ENCODE results near the gene SELENOF.

DNA sequence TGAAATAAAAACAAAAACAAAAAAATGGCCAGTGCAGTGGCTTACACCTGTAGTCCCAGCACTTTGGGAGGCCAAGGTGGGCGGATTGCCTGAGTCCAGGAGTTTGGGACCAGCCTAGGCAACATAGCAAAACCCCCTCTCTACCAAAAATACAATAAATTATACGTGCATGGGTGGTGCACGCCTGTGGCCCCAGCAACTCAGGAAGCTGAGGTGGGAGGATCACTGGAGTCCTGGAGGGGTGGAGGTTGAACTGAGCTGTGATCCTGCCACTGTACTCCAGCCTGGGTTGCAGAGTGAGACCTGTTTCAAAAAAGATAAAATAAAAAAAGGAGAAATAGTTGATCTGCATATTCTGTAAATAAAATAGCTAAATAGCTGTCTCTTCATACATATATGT is 41.8 kb upstream of the SELENOF start:
- TF ChIP-seq, protein P1, sequence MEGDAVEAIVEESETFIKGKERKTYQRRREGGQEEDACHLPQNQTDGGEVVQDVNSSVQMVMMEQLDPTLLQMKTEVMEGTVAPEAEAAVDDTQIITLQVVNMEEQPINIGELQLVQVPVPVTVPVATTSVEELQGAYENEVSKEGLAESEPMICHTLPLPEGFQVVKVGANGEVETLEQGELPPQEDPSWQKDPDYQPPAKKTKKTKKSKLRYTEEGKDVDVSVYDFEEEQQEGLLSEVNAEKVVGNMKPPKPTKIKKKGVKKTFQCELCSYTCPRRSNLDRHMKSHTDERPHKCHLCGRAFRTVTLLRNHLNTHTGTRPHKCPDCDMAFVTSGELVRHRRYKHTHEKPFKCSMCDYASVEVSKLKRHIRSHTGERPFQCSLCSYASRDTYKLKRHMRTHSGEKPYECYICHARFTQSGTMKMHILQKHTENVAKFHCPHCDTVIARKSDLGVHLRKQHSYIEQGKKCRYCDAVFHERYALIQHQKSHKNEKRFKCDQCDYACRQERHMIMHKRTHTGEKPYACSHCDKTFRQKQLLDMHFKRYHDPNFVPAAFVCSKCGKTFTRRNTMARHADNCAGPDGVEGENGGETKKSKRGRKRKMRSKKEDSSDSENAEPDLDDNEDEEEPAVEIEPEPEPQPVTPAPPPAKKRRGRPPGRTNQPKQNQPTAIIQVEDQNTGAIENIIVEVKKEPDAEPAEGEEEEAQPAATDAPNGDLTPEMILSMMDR (IDR thresholded peaks at IDR 0.05): no peak
- TF ChIP-seq GATA2 (CRISPR knock-in tag; IDR thresholded peaks at IDR 0.05): no peak
- TF ChIP-seq SMC3 (IDR thresholded peaks at IDR 0.05; ENCODE audit: low read depth, low read length): no peak
- TF ChIP-seq, protein P2, sequence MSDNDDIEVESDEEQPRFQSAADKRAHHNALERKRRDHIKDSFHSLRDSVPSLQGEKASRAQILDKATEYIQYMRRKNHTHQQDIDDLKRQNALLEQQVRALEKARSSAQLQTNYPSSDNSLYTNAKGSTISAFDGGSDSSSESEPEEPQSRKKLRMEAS (IDR thresholded peaks at IDR 0.05; ENCODE audit: low read depth): no peak
- no peak for TF ChIP-seq POLR2AphosphoS5 (IDR thresholded peaks at IDR 0.05; ENCODE audit: low read depth, low read length)
- no peak for TF ChIP-seq JUND (IDR thresholded peaks at IDR 0.05)
- no peak for TF ChIP-seq TAF1 (IDR thresholded peaks at IDR 0.05; ENCODE audit: borderline replicate concordance, low read depth, low read length)

Measured in SK-N-SH (cell line).